HG02759 (cell line): ENCODE results near the gene RFC1.

Source experiments
- ATAC-seq: cut with Tn5 transposase; IDR thresholded peaks from one replicate; pipeline ENCODE4 v1.9.1; 2021; ENCODE audit warnings: mild to moderate bottlenecking, moderate library complexity; ENCODE audit not compliant: unreplicated experiment

Gene RFC1

GRCh38 chr4:39357002-39357401, 9.2 kb downstream of the RFC1 start:
- ATAC-seq: no peak

GRCh38 chr4:39354254-39354552, 12.0 kb downstream of the RFC1 start:
- no peak for ATAC-seq

- peak; percentile 78 for ATAC-seq
Measured at GRCh38 chr4:39353478-39354253, 12.5 kb downstream of the RFC1 start.

GRCh38 chr4:39353149-39353477, 13.0 kb downstream of the RFC1 start:
- peak; percentile 12 for ATAC-seq

- ATAC-seq: no peak
Measured at GRCh38 chr4:39349326-39349725, 16.8 kb downstream of the RFC1 start.

- no peak for ATAC-seq
Measured at GRCh38 chr4:39348371-39349315, 17.5 kb downstream of the RFC1 start.

GRCh38 chr4:39346856-39347519, 19.2 kb downstream of the RFC1 start:
- no peak for ATAC-seq

- no peak for ATAC-seq
Measured at GRCh38 chr4:39342731-39343130, 23.4 kb downstream of the RFC1 start.

GRCh38 chr4:39341075-39341725, 25.0 kb downstream of the RFC1 start:
- no peak for ATAC-seq

- ATAC-seq: no peak
Measured at GRCh38 chr4:39339968-39340367, 26.2 kb downstream of the RFC1 start.

GRCh38 chr4:39337841-39338240, 28.3 kb downstream of the RFC1 start:
- no peak for ATAC-seq

- ATAC-seq: no peak
Measured at GRCh38 chr4:39335566-39335965, 30.6 kb downstream of the RFC1 start.

GRCh38 chr4:39331191-39331590, 35.0 kb downstream of the RFC1 start:
- ATAC-seq: no peak

GRCh38 chr4:39330353-39330752, 35.8 kb downstream of the RFC1 start:
- ATAC-seq: no peak

GRCh38 chr4:39326468-39326977, 39.6 kb downstream of the RFC1 start:
- no peak for ATAC-seq

- ATAC-seq: no peak
Measured at GRCh38 chr4:39324897-39325613, 41.1 kb downstream of the RFC1 start.

- ATAC-seq: no peak
Measured at GRCh38 chr4:39324446-39324845, 41.7 kb downstream of the RFC1 start.

- no peak for ATAC-seq
Measured at GRCh38 chr4:39323821-39324220, 42.3 kb downstream of the RFC1 start.

GRCh38 chr4:39320381-39321115, 45.6 kb downstream of the RFC1 start:
- ATAC-seq: no peak

- ATAC-seq: no peak
Measured at GRCh38 chr4:39319676-39320075, 46.5 kb downstream of the RFC1 start.
